Esophagus muscularis mucosa (tissue), 4 donors: Measurements from ENCODE around the gene TBC1D14. TPM values are rescaled to one million over a fixed set of nuclear protein-coding genes. Genes with fewer than 3 reads are reported as not detected.

Experiments used
- DNase-seq: peaks from one replicate; pipeline ENCODE4 v3.0.0-alpha.2; 2017; ENCODE audit errors: extremely low spot score
- H3K27ac ChIP-seq, 4 donors: fragments of 200-600 bp; sonication (generic); replicated peaks in 1 of 4; 1 replicate in 3 of 4; 2 replicates in 1 of 4; pipeline ENCODE4 v1.5.1; 2016 to 2019; ENCODE audit warnings: mild to moderate bottlenecking in 1 of 4
- H3K27me3 ChIP-seq, 4 donors: fragments of 200-600 bp; sonication (generic); one replicate each; pipeline versions ENCODE4 v1.5.1 to v1.6.0; 2016 to 2019
- H3K36me3 ChIP-seq, 4 donors: fragments of 200-600 bp; sonication (generic); one replicate each; pipeline ENCODE4 v1.5.1; 2016 to 2019
- H3K4me1 ChIP-seq, 4 donors: fragments of 200-600 bp; sonication (generic); one replicate each; pipeline ENCODE4 v1.5.1; 2016 to 2019
- H3K4me3 ChIP-seq, 4 donors: fragments of 200-600 bp; sonication (generic); 1 replicate in 2 of 4; 2 replicates in 2 of 4; pipeline ENCODE4 v1.5.1; 2016 to 2019; ENCODE audit warnings: mild to moderate bottlenecking in 4 of 4, moderate library complexity in 1 of 4
- H3K9me3 ChIP-seq, 4 donors: fragments of 200-600 bp; sonication (generic); 1 replicate in 3 of 4; 2 replicates in 1 of 4; pipeline ENCODE4 v1.5.1; 2016 to 2019
- EP300 ChIP-seq: sonication (generic); formaldehyde crosslinking; IDR thresholded peaks from one replicate; pipeline ENCODE4 v1.6.1; 2017; ENCODE audit warnings: antibody characterized with exemption
- POLR2A ChIP-seq: fragments of 450-650 bp; IDR thresholded peaks from one replicate; pipeline ENCODE4 v1.6.1; 2017; ENCODE audit warnings: antibody characterized with exemption, moderate library complexity, mild to moderate bottlenecking, low read depth
- POLR2AphosphoS5 ChIP-seq, 2 donors: sonication (generic); formaldehyde crosslinking; IDR thresholded peaks; one replicate each; pipeline ENCODE4 v1.6.1; 2017; ENCODE audit warnings: antibody characterized with exemption in 2 of 2
- WGBS: methylation state at CpG from one replicate; pipeline ENCODE4 v1.1.5; 2018; 5-methylcytosine and 5-hydroxymethylcytosine counted together
- intact Hi-C: fragments of 100-400 bp; cut with DNase I; formaldehyde crosslinking; loops from one replicate; pipeline ENCODE4 v1.15.1; 2023
- total RNA-seq, 4 donors: library from RNA; depleted of rRNA; stranded (reverse); fragments of >200 nt; gene quantifications; one replicate each; pipeline versions ENCODE4 v1.1.0 to v1.2.1, GENCODE V29; 2016
- TF ChIP-seq, protein P1 (sequence below), 3 experiments: fragments of 200-600 bp in 2 of 3; fragments of 450-650 bp in 1 of 3; sonication (generic) in 2 of 3; IDR thresholded peaks; one replicate each; pipeline ENCODE4 v1.5.1; 2017 to 2019; ENCODE audit warnings: antibody characterized with exemption in 3 of 3, mild to moderate bottlenecking in 2 of 3, moderate library complexity in 1 of 3

Gene TBC1D14
- total RNA-seq, 4 donors from 2014 or later, result 37.0 to 49.4 (median 44.2) TPM

DNA sequence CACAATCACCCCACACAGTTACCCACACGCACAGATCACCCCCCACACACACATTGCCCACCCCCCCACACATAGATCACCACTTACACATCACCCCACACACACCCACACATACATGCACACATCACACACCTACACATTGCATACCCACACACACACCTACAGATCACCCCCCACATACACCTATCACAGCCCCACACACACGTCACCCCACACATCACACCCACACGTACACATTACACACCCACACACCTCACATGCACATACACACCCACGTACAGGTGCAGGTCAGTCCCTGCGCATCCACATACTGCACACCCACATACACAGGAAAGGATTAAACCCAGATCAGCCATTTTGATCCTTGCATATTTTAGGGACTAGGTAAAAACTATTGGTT lies 118.3 kb downstream of the TBC1D14 start:
- DNase-seq, result no peak
- Histone ChIP-seq H3K4me1 (no peaks in the 10 kb centered on the region), H3K4me3 (no peak overlapping the region), H3K27me3 (no peaks in the 10 kb centered on the region), H3K27ac (no peak overlapping the region), H3K36me3 (peaks cover 40 to 97% (median 83%) of the 10 kb centered on the region in 4 donors), H3K9me3 (no peaks in the 10 kb centered on the region)
- WGBS, result 87% methylated on average over 5 of the region's 5 CpGs
- TF ChIP-seq, protein P1, sequence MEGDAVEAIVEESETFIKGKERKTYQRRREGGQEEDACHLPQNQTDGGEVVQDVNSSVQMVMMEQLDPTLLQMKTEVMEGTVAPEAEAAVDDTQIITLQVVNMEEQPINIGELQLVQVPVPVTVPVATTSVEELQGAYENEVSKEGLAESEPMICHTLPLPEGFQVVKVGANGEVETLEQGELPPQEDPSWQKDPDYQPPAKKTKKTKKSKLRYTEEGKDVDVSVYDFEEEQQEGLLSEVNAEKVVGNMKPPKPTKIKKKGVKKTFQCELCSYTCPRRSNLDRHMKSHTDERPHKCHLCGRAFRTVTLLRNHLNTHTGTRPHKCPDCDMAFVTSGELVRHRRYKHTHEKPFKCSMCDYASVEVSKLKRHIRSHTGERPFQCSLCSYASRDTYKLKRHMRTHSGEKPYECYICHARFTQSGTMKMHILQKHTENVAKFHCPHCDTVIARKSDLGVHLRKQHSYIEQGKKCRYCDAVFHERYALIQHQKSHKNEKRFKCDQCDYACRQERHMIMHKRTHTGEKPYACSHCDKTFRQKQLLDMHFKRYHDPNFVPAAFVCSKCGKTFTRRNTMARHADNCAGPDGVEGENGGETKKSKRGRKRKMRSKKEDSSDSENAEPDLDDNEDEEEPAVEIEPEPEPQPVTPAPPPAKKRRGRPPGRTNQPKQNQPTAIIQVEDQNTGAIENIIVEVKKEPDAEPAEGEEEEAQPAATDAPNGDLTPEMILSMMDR (IDR thresholded peaks at IDR 0.05), result no peak
- no peak for TF ChIP-seq EP300
- no peak for TF ChIP-seq POLR2AphosphoS5 (IDR thresholded peaks at IDR 0.05)
- TF ChIP-seq POLR2A, result no peak
- intact Hi-C loops, result no loop called here

- no peak for DNase-seq
- Histone ChIP-seq H3K4me1 (no peaks in the 10 kb centered on the region), H3K27ac (no peak overlapping the region), H3K27me3 (no peaks in the 10 kb centered on the region), H3K9me3 (no peaks in the 10 kb centered on the region), H3K4me3 (no peak overlapping the region), H3K36me3 (peaks cover 40 to 90% (median 72%) of the 10 kb centered on the region in 4 donors)
- intact Hi-C loops, result no loop called here
- WGBS, result 96% methylated on average over 12 of the region's 12 CpGs
- TF ChIP-seq POLR2A (no peak), EP300 (no peak), POLR2AphosphoS5 (IDR thresholded peaks at IDR 0.05) (no peak)
- TF ChIP-seq, protein P1 (IDR thresholded peaks at IDR 0.05), result no peak
Observed at GRCh38 chr4:7029212-7029611, 119.6 kb downstream of the TBC1D14 start.

DNA sequence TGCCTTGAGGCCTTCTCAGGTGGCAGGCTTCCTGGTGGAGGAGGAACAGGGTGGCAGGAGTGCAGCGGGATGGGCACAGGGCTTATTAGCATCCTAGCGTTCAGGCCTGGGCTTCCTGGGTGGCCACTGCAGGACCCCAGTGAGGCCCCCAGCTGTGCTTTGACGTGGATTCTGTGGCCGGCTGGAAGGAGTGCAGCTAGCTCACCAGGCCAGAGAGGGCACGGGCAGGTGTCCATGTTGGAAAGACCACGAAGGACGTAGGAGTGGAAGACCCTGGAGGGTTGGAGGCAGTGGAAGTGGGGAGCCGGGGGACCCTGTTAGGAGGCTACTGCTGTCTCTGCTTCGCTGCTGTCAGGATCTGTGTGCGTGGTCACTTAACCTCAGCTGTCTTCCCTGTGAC lies 120.3 kb downstream of the TBC1D14 start:
- H3K4me1 ChIP-seq, result no peaks in the 10 kb centered on the region
- no peak overlapping the region for H3K27ac ChIP-seq
- no peak for DNase-seq
- intact Hi-C loops, result no loop called here
- WGBS, result 96% methylated on average over 10 of the region's 10 CpGs
- H3K9me3 ChIP-seq, result no peaks in the 10 kb centered on the region
- no peaks in the 10 kb centered on the region for H3K27me3 ChIP-seq
- no peak for TF ChIP-seq POLR2A
- TF ChIP-seq, protein P1 (IDR thresholded peaks at IDR 0.05), result no peak
- TF ChIP-seq EP300, result no peak
- TF ChIP-seq POLR2AphosphoS5 (IDR thresholded peaks at IDR 0.05), result no peak
- H3K4me3 ChIP-seq, result no peak overlapping the region
- peaks cover 34 to 83% (median 65%) of the 10 kb centered on the region in 4 donors for H3K36me3 ChIP-seq

DNA sequence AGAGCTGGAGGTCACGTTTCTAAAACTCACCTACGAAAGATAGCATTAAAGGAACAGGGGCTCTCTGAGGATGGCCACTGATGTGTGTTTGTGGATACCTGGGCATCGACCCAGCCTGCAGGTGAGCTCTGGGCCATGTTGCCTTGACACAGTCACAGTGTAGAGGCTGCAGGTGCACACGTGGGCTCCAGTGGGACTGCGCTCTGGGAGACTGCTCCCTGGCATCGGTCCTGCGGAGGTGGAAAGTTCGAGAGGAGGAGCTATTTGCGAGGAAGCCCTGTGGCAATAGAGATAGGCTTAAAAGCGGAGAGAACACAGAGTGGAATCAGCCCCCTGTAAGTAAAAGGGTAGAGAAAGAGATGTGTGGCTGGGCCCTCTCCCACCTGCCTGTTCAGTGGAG lies 121.2 kb downstream of the TBC1D14 start:
- DNase-seq, result no peak
- Histone ChIP-seq H3K27ac (no peak overlapping the region), H3K4me1 (no peaks in the 10 kb centered on the region), H3K4me3 (no peak overlapping the region), H3K9me3 (no peaks in the 10 kb centered on the region), H3K27me3 (no peaks in the 10 kb centered on the region), H3K36me3 (peaks cover 27 to 74% (median 56%) of the 10 kb centered on the region in 4 donors)
- WGBS, result 92% methylated on average over 10 of the region's 10 CpGs
- TF ChIP-seq POLR2AphosphoS5 (IDR thresholded peaks at IDR 0.05) (no peak), EP300 (no peak), POLR2A (no peak)
- TF ChIP-seq, protein P1 (IDR thresholded peaks at IDR 0.05), result no peak
- intact Hi-C loops, result no loop called here
